ENCODE results near the gene IL17REL. TPM values are rescaled to one million over a fixed set of nuclear protein-coding genes. Genes with fewer than 3 reads are reported as not detected.
A peak's percentile ranks its signal among the peaks of the same experiment; 100 is the strongest.
"Not testable (repeated sequence)": the region's sequence is repeated elsewhere in the genome, so short reads cannot be mapped to it uniquely, and the experiment has no call there.

The IL17REL gene
- total and polyA plus RNA-seq, 2 of the 13 experiments (the other 11 are each of a cell fraction or from before 2014, with no cell fraction given) = not detected

- no peak for TF ChIP-seq AKNA (CRISPR knock-in tag; IDR thresholded peaks at IDR 0.05; ENCODE audit: borderline replicate concordance)
Observed at GRCh38 chr22:49991907-49992533, 20.5 kb downstream of the IL17REL start (continued).

GRCh38 chr22:49991167-49991566, 21.4 kb downstream of the IL17REL start:
- WGBS (ENCODE audit: low lambda C conversion rate) = 2% methylated on average over 6 of the region's 6 CpGs
- CTCF ChIA-PET (ENCODE audit: low intra/inter-chr PET ratio, low total read pairs) = interaction anchor here (1.4 kb wide), 1 partner anchor 60 kb away, joined by 3 read pairs; no protein-coding TSS in a partner anchor
- POLR2A ChIA-PET = no interaction called here
- no peak overlapping the region for H3K9ac ChIP-seq (ENCODE audit: insufficient read depth, low read depth, low read length)
- TF ChIP-seq ZNF709 (CRISPR knock-in tag; IDR thresholded peaks at IDR 0.05) (peak; percentile 96; the same call in 1 of the 2 replicates), ASH2L (IDR thresholded peaks at IDR 0.05; ENCODE audit: insufficient read length, low read depth, low read length) (no peak), ARID2 (CRISPR knock-in tag; IDR thresholded peaks at IDR 0.05; ENCODE audit: borderline replicate concordance) (no peak), ZBTB46 (CRISPR knock-in tag; IDR thresholded peaks at IDR 0.05; ENCODE audit: borderline replicate concordance) (no peak)
- intact Hi-C loops (cut with micrococcal nuclease; ENCODE audit: unreplicated experiment) (loop anchor here (5.0 kb wide), 1 partner anchor 41 kb away; no protein-coding TSS in a partner anchor), in situ Hi-C loops (cut with HindIII; ENCODE audit: extremely low pct_ligation_motif_present, low pct_unique_long_range_greater_than_20kb) (loop anchor here (5.0 kb wide), 1 partner anchor 59 kb away; no protein-coding TSS in a partner anchor)
- ATAC-seq (no peak), FAIRE-seq (no peak), DNase-seq (ENCODE audit: low spot score) (no peak)
- peaks cover 7% of the 10 kb centered on the region for H3K4me1 ChIP-seq (ENCODE audit: insufficient read depth, low read length)
- no TSS peak for BruUV-seq (replicated peaks)
- H4K20me1 ChIP-seq (ENCODE audit: insufficient read depth, low read length) = no peaks in the 10 kb centered on the region
- no peak overlapping the region for H3K4me3 ChIP-seq (replicated peaks in 1 of 3; ENCODE audit: insufficient read depth in 1 of 3, low read depth in 2 of 3, low read length in 3 of 3)
- H3K36me3 ChIP-seq (replicated peaks in 1 of 2; ENCODE audit: control insufficient read depth in 1 of 2, insufficient read depth in 2 of 2, low read length in 2 of 2) = no peaks in the 10 kb centered on the region
- H3K4me2 ChIP-seq (ENCODE audit: low read depth, low read length) = no peak overlapping the region
- H3K79me2 ChIP-seq (ENCODE audit: insufficient read depth, low read length) = no peaks in the 10 kb centered on the region
- no peak overlapping the region for H2AFZ ChIP-seq (ENCODE audit: low read length)
- no peak overlapping the region for H3K27ac ChIP-seq (ENCODE audit: extremely low read length, insufficient read depth, low read length)
- peaks cover 11% of the 10 kb centered on the region for H3K9me3 ChIP-seq (ENCODE audit: low read length)
- H3K27me3 ChIP-seq (ENCODE audit: control insufficient read depth in 1 of 2, insufficient read depth in 2 of 2, low read length in 2 of 2) = peaks cover 1 to 18% of the 10 kb centered on the region in 2 experiments; a peak in 2 of 5 replicates

- H3K27ac ChIP-seq (ENCODE audit: extremely low read length, insufficient read depth, low read length); H3K36me3 ChIP-seq (replicated peaks in 1 of 2; ENCODE audit: control insufficient read depth in 1 of 2, insufficient read depth in 2 of 2, low read length in 2 of 2); H3K4me3 ChIP-seq (replicated peaks in 1 of 3; ENCODE audit: insufficient read depth in 1 of 3, low read depth in 2 of 3, low read length in 3 of 3); DNase-seq (ENCODE audit: low spot score); POLR2A ChIA-PET; H2AFZ ChIP-seq (ENCODE audit: low read length); H3K79me2 ChIP-seq (ENCODE audit: insufficient read depth, low read length); H3K4me2 ChIP-seq (ENCODE audit: low read depth, low read length); ATAC-seq; FAIRE-seq; CTCF ChIA-PET (ENCODE audit: low intra/inter-chr PET ratio, low total read pairs); H4K20me1 ChIP-seq (ENCODE audit: insufficient read depth, low read length); H3K9ac ChIP-seq (ENCODE audit: insufficient read depth, low read depth, low read length); BruUV-seq (replicated peaks): not testable (repeated sequence)
- Histone ChIP-seq H3K9me3 (ENCODE audit: low read length) (peaks cover 11% of the 10 kb centered on the region), H3K4me1 (ENCODE audit: insufficient read depth, low read length) (peaks cover 13% of the 10 kb centered on the region), H3K27me3 (ENCODE audit: control insufficient read depth in 1 of 2, insufficient read depth in 2 of 2, low read length in 2 of 2) (peaks cover 0 to 17% of the 10 kb centered on the region in 2 experiments; a peak in 2 of 5 replicates)
- in situ Hi-C loops (cut with HindIII; ENCODE audit: extremely low pct_ligation_motif_present, low pct_unique_long_range_greater_than_20kb) = loop anchor here (5.0 kb wide), 1 partner anchor 58 kb away; no protein-coding TSS in a partner anchor
- WGBS (ENCODE audit: low lambda C conversion rate) = 85% methylated on average over 10 of the region's 24 CpGs
- intact Hi-C loops (cut with micrococcal nuclease; ENCODE audit: unreplicated experiment) = loop anchor here (5.0 kb wide), 1 partner anchor 42 kb away; no protein-coding TSS in a partner anchor
Observed at GRCh38 chr22:49989826-49990225, 22.7 kb downstream of the IL17REL start.

Data from HepG2 (cell line).